ENCODE data around the gene GPD1L. TPM values are rescaled to one million over a fixed set of nuclear protein-coding genes. Genes with fewer than 3 reads are reported as not detected.
A peak's percentile ranks its signal among the peaks of the same experiment; 100 is the strongest.
"Not testable (repeated sequence)": the region's sequence is repeated elsewhere in the genome, so short reads cannot be mapped to it uniquely, and the experiment has no call there.

The GPD1L gene
- total RNA-seq, 1 donor, result 5.9 TPM

- no peak for DNase-seq (ENCODE audit: low read depth in 2 of 3, low spot score in 2 of 3)
These were observed 909 bp upstream of the GPD1L start for GRCh38 chr3:32105291-32106131.

GRCh38 chr3:32106929-32107362 lies 526 bp downstream of the GPD1L start:
- DNase-seq (ENCODE audit: low read depth in 2 of 3, low spot score in 2 of 3), result no peak

GRCh38 chr3:32108224-32108623 lies 1.8 kb downstream of the GPD1L start:
- DNase-seq (ENCODE audit: low read depth in 2 of 3, low spot score in 2 of 3), result not testable (repeated sequence)

- DNase-seq (ENCODE audit: low read depth in 2 of 3, low spot score in 2 of 3), result no peak
These were observed 2.8 kb downstream of the GPD1L start for GRCh38 chr3:32109256-32109655.

- DNase-seq (ENCODE audit: low read depth in 2 of 3, low spot score in 2 of 3), result no peak
These were observed 3.9 kb downstream of the GPD1L start for GRCh38 chr3:32110233-32110760.

- DNase-seq (ENCODE audit: low read depth in 2 of 3, low spot score in 2 of 3), result no peak
These were observed 5.1 kb downstream of the GPD1L start for GRCh38 chr3:32111560-32111959.

- no peak for DNase-seq (ENCODE audit: low read depth in 2 of 3, low spot score in 2 of 3)
These were observed 7.1 kb downstream of the GPD1L start for GRCh38 chr3:32113566-32113965.

GRCh38 chr3:32113981-32114545 lies 7.6 kb downstream of the GPD1L start:
- no peak for DNase-seq (ENCODE audit: low read depth in 2 of 3, low spot score in 2 of 3)

- DNase-seq (ENCODE audit: low read depth in 2 of 3, low spot score in 2 of 3), result peak in 1 of 3 donors; percentile 40
These were observed 8.3 kb downstream of the GPD1L start for GRCh38 chr3:32114546-32115386.

GRCh38 chr3:32117320-32117719 lies 10.9 kb downstream of the GPD1L start:
- no peak for DNase-seq (ENCODE audit: low read depth in 2 of 3, low spot score in 2 of 3)

- no peak for DNase-seq (ENCODE audit: low read depth in 2 of 3, low spot score in 2 of 3)
These were observed 11.8 kb downstream of the GPD1L start for GRCh38 chr3:32118215-32118614.

- DNase-seq (ENCODE audit: low read depth in 2 of 3, low spot score in 2 of 3), result peak in 1 of 3 donors; percentile 41
These were observed 14.1 kb downstream of the GPD1L start for GRCh38 chr3:32120471-32120870.

GRCh38 chr3:32121137-32121536 lies 14.7 kb downstream of the GPD1L start:
- no peak for DNase-seq (ENCODE audit: low read depth in 2 of 3, low spot score in 2 of 3)

- DNase-seq (ENCODE audit: low read depth in 2 of 3, low spot score in 2 of 3), result no peak
These were observed 17.2 kb downstream of the GPD1L start for GRCh38 chr3:32123620-32124019.

GRCh38 chr3:32125012-32125411 lies 18.6 kb downstream of the GPD1L start:
- no peak for DNase-seq (ENCODE audit: low read depth in 2 of 3, low spot score in 2 of 3)

GRCh38 chr3:32126305-32127015 lies 20.0 kb downstream of the GPD1L start:
- DNase-seq (ENCODE audit: low read depth in 2 of 3, low spot score in 2 of 3), result no peak

- no peak for DNase-seq (ENCODE audit: low read depth in 2 of 3, low spot score in 2 of 3)
These were observed 20.9 kb downstream of the GPD1L start for GRCh38 chr3:32127219-32127826.

GRCh38 chr3:32128936-32129335 lies 22.5 kb downstream of the GPD1L start:
- no peak for DNase-seq (ENCODE audit: low read depth in 2 of 3, low spot score in 2 of 3)

- no peak for DNase-seq (ENCODE audit: low read depth in 2 of 3, low spot score in 2 of 3)
These were observed 23.4 kb downstream of the GPD1L start for GRCh38 chr3:32129832-32130231.

- DNase-seq (ENCODE audit: low read depth in 2 of 3, low spot score in 2 of 3), result no peak
These were observed 25.7 kb downstream of the GPD1L start for GRCh38 chr3:32132121-32132520.
